Testis (tissue), 3 donors: ENCODE results near the gene SH3BGRL2. TPM values are rescaled to one million over a fixed set of nuclear protein-coding genes. Genes with fewer than 3 reads are reported as not detected.

Experiments used
- DNase-seq: peaks from one replicate; pipeline ENCODE4 v3.0.0-alpha.2; 2019
- H3K27ac ChIP-seq, 2 donors: fragments of 200-600 bp; sonication (generic); one replicate each; pipeline ENCODE4 v1.5.1; 2019
- H3K27me3 ChIP-seq: fragments of 200-600 bp; sonication (generic); one replicate; pipeline ENCODE4 v1.5.1; 2019
- H3K36me3 ChIP-seq: fragments of 200-600 bp; sonication (generic); one replicate; pipeline ENCODE4 v1.5.1; 2017; ENCODE audit warnings: low read depth; ENCODE audit errors: missing control alignments
- H3K4me1 ChIP-seq: fragments of 200-600 bp; sonication (generic); one replicate; pipeline ENCODE4 v1.5.1; 2019
- H3K4me3 ChIP-seq, 2 donors: fragments of 200-600 bp; sonication (generic); one replicate each; pipeline ENCODE4 v1.5.1; 2017 to 2019
- H3K9me3 ChIP-seq: fragments of 200-600 bp; sonication (generic); one replicate; pipeline ENCODE4 v1.5.1; 2017
- CTCF ChIP-seq, 3 experiments: fragments of 450-650 bp in 2 of 3; fragments of 200-600 bp in 1 of 3; sonication (generic) in 1 of 3; IDR thresholded peaks; one replicate each; pipeline ENCODE4 v1.5.1; 2016 to 2019; ENCODE audit warnings: antibody characterized with exemption in 3 of 3, mild to moderate bottlenecking in 2 of 3, moderate library complexity in 1 of 3
- POLR2A ChIP-seq: fragments of 450-650 bp; IDR thresholded peaks from one replicate; pipeline ENCODE4 v1.6.1; 2017; ENCODE audit warnings: antibody characterized with exemption, mild to moderate bottlenecking, moderate library complexity
- WGBS, 2 donors: methylation state at CpG; one replicate each; pipeline ENCODE4 v1.1.5; 2018; 5-methylcytosine and 5-hydroxymethylcytosine counted together
- intact Hi-C: fragments of 100-400 bp; cut with DNase I; formaldehyde crosslinking; loops from one replicate; pipeline ENCODE4 v1.15.1; 2023; ENCODE audit warnings: low total_unique reads
- polyA plus RNA-seq: library from polyadenylated mRNA; stranded (reverse); fragments of 350-450 nt; fragmentation: Illumina TruSeq; extraction: RNeasy Lipid Tissue Mini Kit (QIAGEN cat#74804); gene quantifications from one replicate; pipeline ENCODE4 v1.2.3, GENCODE V29; 2014; ENCODE audit warnings: low read depth, low replicate concordance; ENCODE audit not compliant: insufficient read depth
- total RNA-seq, 2 donors: library from RNA; depleted of rRNA; stranded (reverse); fragments of >200 nt; gene quantifications; one replicate each; pipeline ENCODE4 v1.2.3, GENCODE V29; 2016

SH3BGRL2 gene
- total and polyA plus RNA-seq, 3 donors from 2014 or later, result 5.5 to 9.8 (median 6.3) TPM

GRCh38 chr6:79710127-79710526, 79.0 kb downstream of the SH3BGRL2 start:
- H3K9me3 ChIP-seq, result no peaks in the 10 kb centered on the region
- intact Hi-C loops, result loop anchor here (10.0 kb wide), 1 partner anchor 135 kb away; no protein-coding TSS in a partner anchor
- H3K27me3 ChIP-seq, result no peaks in the 10 kb centered on the region
- no peak overlapping the region for H3K27ac ChIP-seq
- DNase-seq, result no peak
- TF ChIP-seq POLR2A (no peak), CTCF (IDR thresholded peaks at IDR 0.05) (no peak)
- H3K36me3 ChIP-seq, result no peaks in the 10 kb centered on the region
- H3K4me3 ChIP-seq, result no peak overlapping the region
- 63 to 70% methylated on average over 3 of the region's 3 CpGs for WGBS, 2 donors
- no peaks in the 10 kb centered on the region for H3K4me1 ChIP-seq

GRCh38 chr6:79711167-79711566, 80.0 kb downstream of the SH3BGRL2 start:
- 83 to 91% methylated on average over 4 of the region's 4 CpGs for WGBS, 2 donors
- intact Hi-C loops, result loop anchor here (10.0 kb wide), 1 partner anchor 136 kb away; no protein-coding TSS in a partner anchor
- H3K36me3 ChIP-seq, result no peaks in the 10 kb centered on the region
- no peak for DNase-seq
- H3K27ac ChIP-seq, result no peak overlapping the region
- H3K4me3 ChIP-seq, result no peak overlapping the region
- H3K4me1 ChIP-seq, result no peaks in the 10 kb centered on the region
- H3K9me3 ChIP-seq, result no peaks in the 10 kb centered on the region
- H3K27me3 ChIP-seq, result no peaks in the 10 kb centered on the region
- TF ChIP-seq POLR2A (no peak), CTCF (IDR thresholded peaks at IDR 0.05) (no peak)

- Histone ChIP-seq H3K36me3 (no peaks in the 10 kb centered on the region), H3K27me3 (no peaks in the 10 kb centered on the region), H3K4me1 (no peaks in the 10 kb centered on the region), H3K4me3 (no peak overlapping the region), H3K9me3 (no peaks in the 10 kb centered on the region), H3K27ac (no peak overlapping the region)
- intact Hi-C loops, result loop anchor here (10.0 kb wide), 1 partner anchor 137 kb away; no protein-coding TSS in a partner anchor
- no peak for TF ChIP-seq POLR2A
- TF ChIP-seq CTCF (IDR thresholded peaks at IDR 0.05), result no peak
- DNase-seq, result no peak
- WGBS, 2 donors, result 24 to 36% methylated on average over 2 of the region's 2 CpGs
These were observed 81.0 kb downstream of the SH3BGRL2 start for GRCh38 chr6:79712144-79712543.

GRCh38 chr6:79712616-79713135, 81.5 kb downstream of the SH3BGRL2 start:
- H3K27ac ChIP-seq, result no peak overlapping the region
- WGBS, 2 donors, result 75 to 86% methylated on average over 9 of the region's 9 CpGs
- H3K9me3 ChIP-seq, result no peaks in the 10 kb centered on the region
- TF ChIP-seq CTCF (IDR thresholded peaks at IDR 0.05) (no peak), POLR2A (no peak)
- H3K36me3 ChIP-seq, result no peaks in the 10 kb centered on the region
- no peaks in the 10 kb centered on the region for H3K4me1 ChIP-seq
- DNase-seq, result no peak
- intact Hi-C loops, result loop anchor here (10.0 kb wide), 1 partner anchor 138 kb away; no protein-coding TSS in a partner anchor
- H3K27me3 ChIP-seq, result no peaks in the 10 kb centered on the region
- no peak overlapping the region for H3K4me3 ChIP-seq
